LNCaP clone FGC (cell line): ENCODE results near the gene UGT1A8.
"Not testable (repeated sequence)": the region's sequence is repeated elsewhere in the genome, so short reads cannot be mapped to it uniquely, and the experiment has no call there.

Source experiments
- DNase-seq: peaks from one replicate; pipeline ENCODE4 v3.0.0-alpha.2; 2011; ENCODE audit warnings: low read depth
- H3K4me3 ChIP-seq: 2 replicates; pipeline ENCODE4 v1.5.1; 2011; ENCODE audit warnings: mild to moderate bottlenecking, low read depth, low read length, control low read depth
- CTCF ChIP-seq: IDR thresholded peaks from 2 replicates; pipeline ENCODE4 v1.5.1; 2012; ENCODE audit warnings: mild to moderate bottlenecking; ENCODE audit not compliant: control insufficient read depth, insufficient read depth; ENCODE audit errors: extremely low read depth

The UGT1A8 gene

GRCh38 chr2:233743464-233744259 is 126.2 kb downstream of the UGT1A8 start:
- TF ChIP-seq CTCF, result no peak
- no peak overlapping the region for H3K4me3 ChIP-seq
- DNase-seq, result no peak

DNA sequence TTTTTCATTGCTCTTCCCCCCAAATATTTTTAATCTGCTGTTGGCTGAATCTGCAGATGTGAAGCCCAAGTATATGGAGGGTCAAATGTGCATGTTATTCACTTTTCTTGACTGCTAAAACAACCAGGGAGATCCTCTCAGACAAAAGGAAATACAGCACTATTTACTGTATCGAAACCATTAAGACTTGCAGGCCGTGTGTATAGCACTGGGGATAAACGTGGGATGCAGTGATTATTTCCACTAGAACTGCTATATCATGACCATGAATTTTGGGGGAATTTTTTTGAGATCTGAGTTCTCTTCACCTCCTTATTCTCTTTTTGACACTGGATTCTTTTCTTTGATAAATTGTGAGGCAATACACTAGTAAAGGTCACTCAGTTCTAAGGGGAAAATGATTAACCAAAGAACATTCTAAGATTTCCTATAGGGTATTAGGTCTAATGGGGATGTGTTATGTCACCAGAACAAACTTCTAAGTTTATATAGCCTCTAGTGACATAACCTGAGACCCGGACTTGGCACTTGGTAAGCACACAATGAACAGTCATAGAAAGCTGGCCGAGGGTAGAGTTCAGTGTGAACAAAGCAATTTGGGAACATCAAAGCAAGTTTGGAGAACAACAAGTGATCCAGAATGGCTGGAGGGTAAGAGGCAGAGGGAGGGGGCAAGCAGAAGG is 127.8 kb downstream of the UGT1A8 start:
- H3K4me3 ChIP-seq, result no peak overlapping the region
- DNase-seq, result no peak
- no peak for TF ChIP-seq CTCF

GRCh38 chr2:233745838-233746237 is 128.4 kb downstream of the UGT1A8 start:
- not testable (repeated sequence) for DNase-seq, H3K4me3 ChIP-seq

GRCh38 chr2:233746475-233747282 is 129.2 kb downstream of the UGT1A8 start:
- no peak for DNase-seq
- no peak for TF ChIP-seq CTCF
- H3K4me3 ChIP-seq, result no peak overlapping the region

GRCh38 chr2:233747283-233747544 is 129.8 kb downstream of the UGT1A8 start:
- H3K4me3 ChIP-seq, result no peak overlapping the region
- DNase-seq, result no peak
- no peak for TF ChIP-seq CTCF

DNA sequence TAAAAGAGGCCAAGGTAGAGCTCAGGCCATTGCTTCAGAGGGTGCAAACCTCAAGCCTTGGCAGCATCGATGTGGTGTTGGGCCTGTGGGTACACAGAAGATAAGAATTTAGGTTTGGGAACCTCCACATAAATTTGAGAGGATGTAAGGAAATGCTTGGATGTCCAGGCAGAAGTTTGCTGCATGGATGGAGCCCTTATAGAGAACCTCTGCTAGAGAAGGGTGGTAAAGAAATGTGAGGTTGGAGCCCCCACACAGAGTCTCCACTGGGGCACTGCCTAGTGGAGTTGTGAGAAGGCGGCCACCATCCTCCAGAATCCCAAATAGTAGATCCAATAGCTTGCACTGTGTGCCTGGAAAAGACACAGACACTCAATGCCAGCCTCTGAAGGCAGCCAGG is 133.3 kb downstream of the UGT1A8 start:
- H3K4me3 ChIP-seq, DNase-seq: not testable (repeated sequence)

- not testable (repeated sequence) for H3K4me3 ChIP-seq, DNase-seq
Measured at GRCh38 chr2:233751212-233752009, 134.0 kb downstream of the UGT1A8 start.
